ENCODE measurements around the gene DISP2. TPM values are rescaled to one million over a fixed set of nuclear protein-coding genes. Genes with fewer than 3 reads are reported as not detected.

DISP2 gene
- total and polyA plus RNA-seq, 9 of the 15 experiments (the other 6 are each of a cell fraction or from before 2014, with no cell fraction given), result 0.06 to 0.89 (median 0.15) TPM; not detected in 1

GRCh38 chr15:40397688-40398412 is 39.8 kb downstream of the DISP2 start:
- FAIRE-seq, result no peak
- Histone ChIP-seq H3K9me3 (replicated peaks; ENCODE audit: control insufficient read depth, insufficient read depth, low read depth, low read length) (no peaks in the 10 kb centered on the region), H3K4me1 (replicated peaks in 1 of 2; ENCODE audit: control insufficient read depth in 2 of 2, insufficient read depth in 2 of 2, low read length in 2 of 2) (no peaks in the 10 kb centered on the region), H3K4me3 (no peak overlapping the region), H3K79me2 (ENCODE audit: control insufficient read depth, insufficient read depth, low read length) (no peaks in the 10 kb centered on the region), H3K4me2 (ENCODE audit: insufficient read depth, low read length) (no peak overlapping the region), H3K9ac (ENCODE audit: insufficient read depth in 1 of 2, low read depth in 2 of 2, low read length in 2 of 2) (peak overlapping the region in 1 of 2 experiments; percentile 33; a peak in 1 of 4 replicates), H3K36me3 (ENCODE audit: control insufficient read depth, insufficient read depth, low read length) (peaks cover 16% of the 10 kb centered on the region), H3K9me1 (ENCODE audit: control insufficient read depth, insufficient read depth, low read length) (no peaks in the 10 kb centered on the region), H3K27ac (ENCODE audit: extremely low read depth, low read depth, low read length) (no peak overlapping the region), H4K20me1 (replicated peaks; ENCODE audit: control insufficient read depth, insufficient read depth, low read length) (no peaks in the 10 kb centered on the region), H3K27me3 (ENCODE audit: control insufficient read depth in 2 of 2, insufficient read depth in 2 of 2, low read length in 2 of 2) (no peaks in the 10 kb centered on the region), H2AFZ (ENCODE audit: low read depth, low read length) (no peak overlapping the region)
- intact Hi-C loops (cut with micrococcal nuclease), result no loop called here
- TF ChIP-seq RFX7 (CRISPR knock-in tag; IDR thresholded peaks at IDR 0.05) (no peak), ZNF316 (IDR thresholded peaks at IDR 0.05) (0 out of 2 replicates have a peak, but pooled peaks have one; percentile 14)
- ChIA-PET CTCF (ENCODE audit: low intra/inter-chr PET ratio) (no interaction called here), POLR2A (interaction anchor here (1.1 to 1.9 kb wide), 7 partner anchors 8 to 71 kb away, joined by 3 to 11 read pairs (median 4); no protein-coding TSS in a partner anchor)
- ATAC-seq, result no peak
- no TSS peak for BruUV-seq (replicated peaks)
- DNase-seq (ENCODE audit: extremely low read depth in 1 of 4, low spot score in 3 of 4), result no peak
- in situ Hi-C loops (cut with MboI), result no loop called here
- WGBS (ENCODE audit: insufficient coverage, low coverage, missing lambda C conversion rate), result 84% methylated on average over 8 of the region's 8 CpGs

GRCh38 chr15:40398413-40398873 is 40.4 kb downstream of the DISP2 start:
- Histone ChIP-seq H3K9me1 (ENCODE audit: control insufficient read depth, insufficient read depth, low read length) (no peaks in the 10 kb centered on the region), H3K9me3 (replicated peaks; ENCODE audit: control insufficient read depth, insufficient read depth, low read depth, low read length) (no peaks in the 10 kb centered on the region), H3K27me3 (ENCODE audit: control insufficient read depth in 2 of 2, insufficient read depth in 2 of 2, low read length in 2 of 2) (no peaks in the 10 kb centered on the region), H3K9ac (ENCODE audit: insufficient read depth in 1 of 2, low read depth in 2 of 2, low read length in 2 of 2) (no peak overlapping the region), H3K36me3 (ENCODE audit: control insufficient read depth, insufficient read depth, low read length) (peaks cover 10% of the 10 kb centered on the region), H3K4me1 (replicated peaks in 1 of 2; ENCODE audit: control insufficient read depth in 2 of 2, insufficient read depth in 2 of 2, low read length in 2 of 2) (no peaks in the 10 kb centered on the region), H4K20me1 (replicated peaks; ENCODE audit: control insufficient read depth, insufficient read depth, low read length) (no peaks in the 10 kb centered on the region), H3K79me2 (ENCODE audit: control insufficient read depth, insufficient read depth, low read length) (no peaks in the 10 kb centered on the region), H3K4me2 (ENCODE audit: insufficient read depth, low read length) (no peak overlapping the region), H3K27ac (ENCODE audit: extremely low read depth, low read depth, low read length) (no peak overlapping the region), H2AFZ (ENCODE audit: low read depth, low read length) (no peak overlapping the region), H3K4me3 (no peak overlapping the region)
- in situ Hi-C loops (cut with MboI) (no loop called here), intact Hi-C loops (cut with micrococcal nuclease) (no loop called here)
- ChIA-PET CTCF (ENCODE audit: low intra/inter-chr PET ratio) (no interaction called here), POLR2A (interaction anchor here (0.6 to 1.9 kb wide), 7 partner anchors 9 to 339 kb away, joined by 3 to 11 read pairs (median 4); no protein-coding TSS in a partner anchor)
- no peak; the same call in 2 of the 3 replicates for ATAC-seq
- 25% methylated on average over 4 of the region's 4 CpGs for WGBS (ENCODE audit: insufficient coverage, low coverage, missing lambda C conversion rate)
- no peak for FAIRE-seq
- no peak for TF ChIP-seq ZC3H4 (CRISPR knock-in tag; IDR thresholded peaks at IDR 0.05; ENCODE audit: borderline replicate concordance)
- no peak for TF ChIP-seq NCOR1 (IDR thresholded peaks at IDR 0.05)
- TF ChIP-seq ADNP (tag; IDR thresholded peaks at IDR 0.05), result no peak
- TF ChIP-seq BRCA1 (IDR thresholded peaks at IDR 0.05), result no peak
- TF ChIP-seq BRCA1 (CRISPR knock-in tag; IDR thresholded peaks at IDR 0.05), result no peak
- no peak for TF ChIP-seq ZBED1 (IDR thresholded peaks at IDR 0.05)
- no TSS peak for BruUV-seq (replicated peaks)
- no peak for DNase-seq (ENCODE audit: extremely low read depth in 1 of 4, low spot score in 3 of 4)

Measured in K562 (cell line).